ENCODE data around the gene A2ML1.
"Not testable (repeated sequence)": the region's sequence is repeated elsewhere in the genome, so short reads cannot be mapped to it uniquely, and the experiment has no call there.

The A2ML1 gene

DNA sequence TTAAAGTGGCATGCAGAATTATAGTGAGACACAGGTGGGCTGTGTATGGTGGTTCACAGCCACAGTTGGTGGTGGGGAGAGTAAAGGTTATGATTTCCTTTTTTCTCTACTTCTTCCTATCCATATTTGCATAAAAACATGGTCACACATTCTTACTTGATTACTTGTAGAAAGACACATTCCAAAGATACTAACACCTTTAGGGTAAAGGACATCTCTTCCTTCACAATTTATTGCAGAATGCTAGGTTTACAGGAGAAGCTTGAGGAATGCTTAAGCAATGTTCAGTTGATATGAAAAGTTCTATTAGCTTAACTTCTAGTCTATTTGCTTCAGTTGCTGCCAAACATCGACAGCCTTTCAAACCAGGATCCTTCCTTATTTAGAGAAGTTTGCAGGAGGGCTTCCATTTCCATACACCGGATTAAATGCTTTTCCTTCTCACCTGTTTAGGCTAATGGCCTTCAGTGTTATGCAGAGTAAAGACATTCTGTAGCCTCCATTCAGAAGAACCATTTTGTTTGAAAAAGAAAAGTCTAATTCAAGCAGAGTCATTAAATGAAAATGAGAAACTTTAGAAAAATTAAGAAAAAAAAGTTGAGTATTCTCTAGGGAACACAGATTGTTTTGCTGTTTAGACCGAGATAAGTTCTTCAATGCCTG, 89.3 kb downstream of the A2ML1 start:
- DNase-seq, result no peak

GRCh38 chr12:8912914-8913313, 90.5 kb downstream of the A2ML1 start:
- DNase-seq, result peak; percentile 7

DNA sequence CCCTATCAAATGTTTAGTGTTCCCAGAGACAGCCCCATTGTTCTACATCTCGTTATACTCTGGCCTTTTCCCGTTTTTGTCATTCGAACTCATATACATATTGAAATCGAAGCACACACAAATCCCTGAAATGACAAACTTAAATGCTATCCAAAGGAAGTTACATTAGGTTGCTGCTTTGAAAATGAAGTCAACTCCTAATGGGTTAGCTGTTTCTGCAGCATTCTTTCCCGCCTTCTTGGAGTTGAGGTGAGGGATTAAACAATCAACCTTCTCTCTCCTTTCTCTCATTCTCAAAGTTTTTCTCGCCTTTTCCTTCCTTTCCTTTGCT, 91.2 kb downstream of the A2ML1 start:
- DNase-seq, result no peak

- DNase-seq, result peak; percentile 85
Measured at GRCh38 chr12:8914033-8914715, 91.8 kb downstream of the A2ML1 start, which contains the start of gene PHC1. PHC1 (plus strand) TSS chr12:8914509; CDS start chr12:8917678, 3,169 bp downstream.

- peak; percentile 43 for DNase-seq
Measured at GRCh38 chr12:8914716-8915526, 92.5 kb downstream of the A2ML1 start.

DNA sequence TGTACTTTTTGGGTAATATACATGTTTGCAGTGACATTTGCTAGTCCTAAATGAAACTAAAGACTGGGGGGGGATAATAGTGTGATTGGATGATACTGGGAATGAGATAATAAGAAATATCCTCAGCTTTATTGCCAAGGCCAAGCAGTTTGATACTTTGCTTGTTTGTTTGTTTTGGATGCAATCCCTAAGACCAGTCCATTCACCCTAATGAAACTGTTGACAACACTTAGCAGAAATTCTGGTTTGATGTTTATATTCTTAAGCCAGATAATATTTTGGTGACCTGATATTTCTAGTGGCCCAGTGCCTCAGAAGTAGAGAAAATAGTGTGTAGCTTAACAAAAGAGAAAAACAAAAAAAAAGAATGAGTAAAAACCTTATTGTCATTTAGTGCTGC, 93.7 kb downstream of the A2ML1 start:
- DNase-seq, result no peak

DNA sequence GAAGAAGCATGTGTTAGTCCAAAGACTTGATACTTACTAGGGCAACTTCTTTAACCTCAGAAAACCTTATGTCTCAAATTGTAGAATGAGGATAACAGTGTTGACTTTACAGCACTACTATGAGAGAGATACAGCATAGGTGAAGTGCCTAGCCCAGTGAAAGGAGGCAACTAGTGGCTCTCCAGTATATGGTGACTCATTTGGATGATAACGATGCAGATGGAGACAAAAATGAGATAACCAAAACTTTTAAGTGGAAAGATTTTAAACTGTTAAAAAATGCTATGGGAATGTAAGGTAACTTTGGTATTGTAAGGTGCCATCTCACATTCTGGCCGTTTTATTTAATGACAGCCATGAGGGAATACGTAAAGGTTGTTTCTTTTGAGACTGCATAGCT, 94.6 kb downstream of the A2ML1 start:
- no peak for DNase-seq

- DNase-seq, result no peak
Measured at GRCh38 chr12:8917751-8918150, 95.3 kb downstream of the A2ML1 start.

DNA sequence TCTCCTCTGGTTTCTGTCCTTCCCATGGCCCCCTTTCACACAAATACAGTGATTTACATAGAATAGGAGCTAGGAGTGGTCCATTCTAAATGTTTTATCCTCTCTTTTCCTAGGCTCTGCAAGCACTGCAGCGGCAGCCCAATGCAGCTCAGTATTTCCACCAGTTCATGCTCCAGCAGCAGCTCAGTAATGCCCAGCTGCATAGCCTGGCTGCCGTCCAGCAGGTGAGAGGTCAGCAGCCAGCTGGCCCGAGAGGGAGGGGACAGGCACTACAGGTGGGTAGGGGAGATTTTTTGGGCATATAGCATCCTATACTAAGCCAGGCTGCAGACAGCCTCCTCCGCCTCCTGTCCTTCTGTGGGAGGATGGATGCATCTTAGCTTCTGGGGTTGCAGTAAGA, 97.2 kb downstream of the A2ML1 start:
- not testable (repeated sequence) for DNase-seq

DNA sequence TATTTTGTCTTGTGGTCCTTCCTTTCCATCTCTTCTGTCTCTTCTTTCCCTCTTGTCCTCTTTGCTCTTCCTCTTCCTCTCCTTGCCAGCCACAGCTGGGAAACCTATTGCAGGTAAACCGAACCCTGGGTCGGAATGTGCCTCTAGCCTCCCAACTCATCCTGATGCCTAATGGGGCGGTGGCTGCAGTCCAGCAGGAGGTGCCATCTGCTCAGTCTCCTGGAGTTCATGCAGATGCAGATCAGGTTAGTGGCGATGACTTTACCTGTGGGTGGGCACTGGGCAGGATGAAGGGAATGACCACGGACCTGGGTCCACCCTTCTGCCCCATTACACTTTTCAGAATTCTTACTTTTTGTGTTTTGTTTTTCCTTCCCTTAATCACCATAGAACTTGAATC, 100.1 kb downstream of the A2ML1 start:
- no peak for DNase-seq

All from NCI-H1436 (cell line).